ENCODE measurements around the gene SRSF4.

DNA sequence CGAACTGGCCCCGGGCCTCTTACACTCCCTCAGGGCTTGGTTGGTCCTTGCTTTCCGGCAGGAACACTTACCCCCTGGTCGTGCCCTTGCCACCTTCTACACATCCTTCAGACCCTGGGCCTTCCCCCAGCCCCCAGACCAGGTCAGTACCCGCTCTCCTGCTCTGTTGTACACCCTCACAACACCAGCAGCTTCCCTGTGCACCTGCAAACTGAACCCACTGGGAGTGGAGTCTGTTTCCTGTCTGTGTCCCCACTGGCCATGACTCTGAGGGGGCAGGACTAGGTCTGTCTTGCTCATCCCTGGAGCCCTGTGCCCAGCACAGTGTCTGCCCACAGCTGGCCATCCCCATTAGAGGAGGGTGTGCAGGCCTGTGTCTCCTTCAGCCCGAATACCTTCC, 55.9 kb downstream of the SRSF4 start:
- TF ChIP-seq, protein P1, sequence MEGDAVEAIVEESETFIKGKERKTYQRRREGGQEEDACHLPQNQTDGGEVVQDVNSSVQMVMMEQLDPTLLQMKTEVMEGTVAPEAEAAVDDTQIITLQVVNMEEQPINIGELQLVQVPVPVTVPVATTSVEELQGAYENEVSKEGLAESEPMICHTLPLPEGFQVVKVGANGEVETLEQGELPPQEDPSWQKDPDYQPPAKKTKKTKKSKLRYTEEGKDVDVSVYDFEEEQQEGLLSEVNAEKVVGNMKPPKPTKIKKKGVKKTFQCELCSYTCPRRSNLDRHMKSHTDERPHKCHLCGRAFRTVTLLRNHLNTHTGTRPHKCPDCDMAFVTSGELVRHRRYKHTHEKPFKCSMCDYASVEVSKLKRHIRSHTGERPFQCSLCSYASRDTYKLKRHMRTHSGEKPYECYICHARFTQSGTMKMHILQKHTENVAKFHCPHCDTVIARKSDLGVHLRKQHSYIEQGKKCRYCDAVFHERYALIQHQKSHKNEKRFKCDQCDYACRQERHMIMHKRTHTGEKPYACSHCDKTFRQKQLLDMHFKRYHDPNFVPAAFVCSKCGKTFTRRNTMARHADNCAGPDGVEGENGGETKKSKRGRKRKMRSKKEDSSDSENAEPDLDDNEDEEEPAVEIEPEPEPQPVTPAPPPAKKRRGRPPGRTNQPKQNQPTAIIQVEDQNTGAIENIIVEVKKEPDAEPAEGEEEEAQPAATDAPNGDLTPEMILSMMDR (IDR thresholded peaks at IDR 0.05): no peak
- TF ChIP-seq POLR2A (IDR thresholded peaks at IDR 0.05): no peak

Data from thyroid gland (tissue), 4 donors.